Muscle layer of duodenum (tissue), 2 donors: ENCODE results near the gene DOCK1.
A peak's percentile ranks its signal among the peaks of the same experiment; 100 is the strongest.
"Not testable (repeated sequence)": the region's sequence is repeated elsewhere in the genome, so short reads cannot be mapped to it uniquely, and the experiment has no call there.

Experiments used
- H3K27ac ChIP-seq: one replicate; pipeline ENCODE4 v1.7.0; 2013; ENCODE audit warnings: mild to moderate bottlenecking, low read length
- H3K27me3 ChIP-seq: one replicate; pipeline ENCODE4 v1.7.0; 2013; ENCODE audit warnings: low read depth, mild to moderate bottlenecking, control low read depth, low read length
- H3K36me3 ChIP-seq, 2 donors: one replicate each; pipeline ENCODE4 v1.7.0; 2013; ENCODE audit warnings: low read length in 2 of 2, control low read depth in 1 of 2, mild to moderate bottlenecking in 1 of 2; ENCODE audit not compliant: insufficient read depth in 2 of 2, control insufficient read depth in 1 of 2
- H3K4me1 ChIP-seq, 2 donors: one replicate each; pipeline ENCODE4 v1.7.0; 2013; ENCODE audit warnings: low read length in 2 of 2, mild to moderate bottlenecking in 2 of 2, control low read depth in 1 of 2, moderate library complexity in 1 of 2; ENCODE audit not compliant: insufficient read depth in 2 of 2, control insufficient read depth in 1 of 2
- H3K4me3 ChIP-seq, 2 donors: one replicate each; pipeline ENCODE4 v1.7.0; 2013; ENCODE audit warnings: low read length in 2 of 2, low read depth in 1 of 2, mild to moderate bottlenecking in 1 of 2
- H3K9me3 ChIP-seq, 2 donors: one replicate each; pipeline ENCODE4 v1.7.0; 2013; ENCODE audit warnings: low read length in 2 of 2, control low read depth in 1 of 2, mild to moderate bottlenecking in 1 of 2; ENCODE audit not compliant: control insufficient read depth in 1 of 2
- donor health status: healthy.

Gene DOCK1

DNA sequence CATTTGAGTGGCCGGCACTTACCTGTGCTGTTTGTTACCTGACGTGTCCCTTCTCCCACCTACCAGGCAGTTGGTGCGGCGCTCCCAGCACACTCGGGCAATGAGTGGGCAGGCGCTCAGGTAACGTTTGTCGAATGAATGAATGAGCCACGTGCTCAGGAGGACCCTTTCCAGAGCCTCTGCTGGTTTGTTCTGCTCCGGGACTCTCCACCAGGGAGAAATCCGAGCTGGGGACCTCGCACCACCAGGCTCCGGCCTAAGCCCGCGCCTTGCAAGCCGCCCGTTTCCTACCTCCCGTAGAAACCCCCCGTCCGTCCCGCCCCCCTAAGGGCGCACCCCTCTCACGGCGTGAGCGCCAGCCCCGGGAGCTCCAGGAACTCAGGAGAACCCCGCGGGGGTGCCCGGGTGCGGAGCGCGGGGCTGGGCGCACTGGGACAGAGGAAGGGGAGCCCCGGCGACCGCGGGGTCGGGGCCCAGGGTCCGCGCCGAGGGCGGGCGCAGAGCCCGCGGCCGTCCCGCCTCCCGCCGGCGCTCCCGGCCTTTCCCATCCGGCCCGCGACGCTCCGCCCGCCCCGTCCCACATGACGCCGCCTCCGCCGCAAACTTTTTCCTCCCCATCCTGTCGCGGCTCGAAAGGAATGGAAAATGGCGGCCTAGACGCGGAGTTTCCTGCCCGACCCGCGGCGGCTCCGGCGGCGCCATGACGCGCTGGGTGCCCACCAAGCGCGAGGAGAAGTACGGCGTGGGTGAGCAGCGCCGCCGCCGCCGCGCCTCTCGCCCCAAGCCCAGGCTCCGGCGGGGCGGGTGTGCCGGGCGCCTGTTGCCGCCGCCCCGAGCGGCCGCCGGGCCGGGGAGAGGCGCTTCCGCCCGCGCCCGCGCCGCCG, at the start of gene DOCK1:
DOCK1 (plus strand) TSS at position 611 of the 884 bp plus-strand sequence; CDS start at position 701, 90 bp downstream.
- Histone ChIP-seq H3K9me3 (no peaks in the 10 kb centered on the region), H3K27ac (no peak within 1 kb of the TSS), H3K27me3 (no peaks in the 10 kb centered on the region), H3K36me3 (no peaks in the 10 kb centered on the region), H3K4me1 (peaks cover 0 to 19% of the 10 kb centered on the region in 2 donors), H3K4me3 (peak within 1 kb of the TSS; percentile 63 to 84)

DNA sequence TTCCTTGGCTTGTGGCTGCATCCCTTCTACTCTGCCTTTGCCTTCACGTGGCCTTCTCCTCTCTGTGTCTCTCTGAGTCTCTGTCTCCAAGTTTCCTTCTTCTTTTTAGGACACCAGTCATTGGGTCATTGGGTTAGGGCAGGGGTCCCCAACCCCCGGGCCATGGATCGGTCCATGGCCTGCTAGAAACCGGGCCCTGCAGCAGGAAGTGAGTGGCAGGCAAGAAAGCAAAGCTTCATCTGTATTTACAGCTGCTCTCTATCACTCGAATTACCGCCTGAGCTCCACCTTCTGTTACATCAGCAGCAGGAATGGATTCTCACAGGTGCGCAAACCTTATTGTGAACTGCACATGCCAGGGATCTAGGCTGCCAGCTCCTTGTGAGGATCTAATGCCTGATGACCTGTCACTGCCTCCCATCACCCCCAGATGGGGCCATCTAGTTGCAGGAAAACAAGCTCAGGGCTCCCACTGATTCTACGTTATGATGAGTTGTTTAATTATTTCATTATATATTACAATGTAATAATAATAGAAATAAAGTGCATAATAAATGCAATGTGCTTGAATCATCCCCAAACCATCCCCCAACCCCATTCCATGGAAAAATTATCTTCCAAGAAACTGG, 47.9 kb upstream of the DOCK1 start:
- Histone ChIP-seq H3K27ac (no peak overlapping the region), H3K4me1 (no peaks in the 10 kb centered on the region), H3K9me3 (peaks cover 0 to 7% of the 10 kb centered on the region in 2 donors), H3K27me3 (no peaks in the 10 kb centered on the region), H3K36me3 (no peaks in the 10 kb centered on the region), H3K4me3 (no peak overlapping the region)

DNA sequence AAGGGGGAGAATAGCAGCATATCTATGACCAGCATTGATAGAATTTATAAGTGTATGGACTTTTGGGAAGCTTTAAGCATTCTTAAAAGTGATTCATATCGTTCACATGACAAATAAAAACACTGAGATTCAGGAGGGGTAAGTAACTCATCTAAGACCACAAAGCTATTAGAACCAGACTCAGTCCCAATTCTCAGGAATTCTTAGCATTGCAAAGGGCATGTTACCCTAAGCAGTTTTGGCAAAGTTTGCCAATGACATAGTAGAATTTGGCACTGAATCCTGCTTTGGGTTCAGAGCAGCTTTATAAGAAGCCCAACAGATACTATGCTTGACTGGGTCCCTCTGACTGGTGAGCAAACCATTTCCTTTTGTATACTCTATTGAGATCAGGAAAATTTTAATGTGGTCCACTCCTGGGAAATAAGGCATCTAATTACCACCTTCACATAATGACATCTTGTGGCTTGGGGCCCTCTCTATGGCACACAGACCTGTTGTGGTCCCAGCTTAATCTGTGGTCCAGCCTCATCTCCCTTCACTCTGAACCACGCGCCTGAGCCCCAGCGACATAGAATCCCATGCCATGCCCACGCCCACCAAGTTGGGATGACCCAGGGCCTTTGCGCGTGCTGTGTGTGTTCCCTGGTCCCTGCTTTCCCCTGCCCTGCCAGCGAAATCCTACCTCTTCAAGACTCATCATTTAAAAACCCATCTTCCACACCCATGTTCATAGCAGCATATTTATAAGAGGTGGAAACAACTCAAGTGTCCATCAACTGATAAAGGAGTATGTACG, 37.5 kb upstream of the DOCK1 start:
- Histone ChIP-seq H3K36me3 (no peaks in the 10 kb centered on the region), H3K4me1 (no peaks in the 10 kb centered on the region), H3K27ac (no peak overlapping the region), H3K4me3 (no peak overlapping the region), H3K9me3 (no peaks in the 10 kb centered on the region), H3K27me3 (no peaks in the 10 kb centered on the region)

DNA sequence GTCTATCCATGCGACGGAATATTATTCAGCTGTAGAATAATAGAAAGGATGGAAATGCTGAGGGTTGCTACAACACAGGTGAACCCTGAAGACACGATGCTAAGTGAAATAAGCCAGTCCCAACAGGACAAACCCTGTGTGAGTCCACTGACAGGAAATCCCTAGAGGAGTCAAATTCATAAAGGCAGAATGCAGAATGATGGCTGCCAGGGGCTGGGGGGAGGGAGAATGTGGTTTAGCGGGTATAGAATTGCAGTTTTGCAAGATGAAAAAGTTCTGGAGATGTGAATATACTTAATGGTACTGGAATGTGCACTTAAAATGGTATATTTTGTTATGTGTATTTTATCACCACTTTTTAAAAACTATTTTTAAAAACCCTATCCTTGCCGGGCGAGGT, 36.9 kb upstream of the DOCK1 start:
- H3K9me3 ChIP-seq, result no peaks in the 10 kb centered on the region
- H3K27ac ChIP-seq, result no peak overlapping the region
- no peaks in the 10 kb centered on the region for H3K4me1 ChIP-seq
- no peaks in the 10 kb centered on the region for H3K36me3 ChIP-seq
- H3K4me3 ChIP-seq, result no peak overlapping the region
- no peaks in the 10 kb centered on the region for H3K27me3 ChIP-seq

DNA sequence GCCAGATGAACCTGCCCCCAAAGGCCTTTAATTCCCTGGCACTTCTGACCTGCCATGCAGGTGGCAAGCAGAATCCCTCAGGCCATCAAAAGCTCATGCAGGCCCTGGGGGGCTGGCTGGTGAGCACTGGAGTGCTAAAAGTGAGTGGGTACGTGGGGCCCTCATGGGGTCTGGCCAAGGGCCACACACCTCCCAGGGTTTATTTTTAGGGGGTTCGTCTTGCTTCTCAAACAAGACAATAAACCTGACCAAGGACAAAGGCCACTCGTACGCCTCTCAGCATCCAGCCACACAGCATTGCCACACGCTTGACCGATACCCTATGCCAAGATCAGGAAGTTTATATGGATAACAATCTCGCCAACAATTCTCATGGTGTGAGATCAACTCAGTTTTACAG, 33.1 kb upstream of the DOCK1 start:
- H3K36me3 ChIP-seq, result no peaks in the 10 kb centered on the region
- no peaks in the 10 kb centered on the region for H3K4me1 ChIP-seq
- H3K27me3 ChIP-seq, result no peaks in the 10 kb centered on the region
- H3K27ac ChIP-seq, result no peak overlapping the region
- no peaks in the 10 kb centered on the region for H3K9me3 ChIP-seq
- H3K4me3 ChIP-seq, result no peak overlapping the region

DNA sequence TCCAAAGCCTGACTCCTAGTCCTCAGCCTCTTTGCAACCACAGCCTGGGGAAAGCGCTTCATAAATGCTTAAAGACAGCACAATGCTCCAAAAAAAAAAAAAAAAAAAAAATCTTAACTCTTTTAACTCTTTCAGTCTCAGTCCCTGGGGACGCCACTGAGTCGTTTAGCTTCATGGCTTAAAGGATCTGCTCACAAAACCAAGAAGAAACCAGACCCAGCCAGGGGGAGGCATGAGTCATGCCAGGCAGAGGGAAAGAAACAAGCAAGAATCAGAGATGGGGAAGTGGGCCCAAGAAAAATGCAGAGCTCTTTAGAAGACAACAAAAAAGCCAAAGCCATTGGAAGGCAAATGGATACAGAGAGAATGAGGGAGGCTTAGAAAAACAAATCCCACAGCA, 32.5 kb upstream of the DOCK1 start:
- no peaks in the 10 kb centered on the region for H3K36me3 ChIP-seq
- H3K9me3 ChIP-seq, result no peaks in the 10 kb centered on the region
- no peak overlapping the region for H3K27ac ChIP-seq
- H3K27me3 ChIP-seq, result no peaks in the 10 kb centered on the region
- H3K4me3 ChIP-seq, result no peak overlapping the region
- no peaks in the 10 kb centered on the region for H3K4me1 ChIP-seq

DNA sequence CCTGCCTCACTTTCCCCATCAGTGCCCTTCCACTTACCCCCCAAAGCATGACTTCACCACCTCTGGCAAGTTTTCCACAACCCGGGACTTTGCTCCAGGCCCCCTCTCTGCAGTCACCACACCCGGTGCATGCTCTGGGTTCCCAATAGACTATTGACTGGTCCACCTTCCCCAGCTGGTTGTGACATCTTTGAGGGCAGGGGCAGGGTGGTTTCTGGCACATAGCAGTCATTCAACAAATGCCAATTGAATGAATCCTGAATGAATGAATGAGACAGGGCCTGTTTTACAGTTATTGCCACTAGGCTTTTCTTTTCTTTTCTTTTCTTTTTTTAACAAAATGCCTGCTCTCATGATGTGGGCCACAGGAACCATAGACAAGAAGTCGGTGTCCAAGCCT, 28.8 kb upstream of the DOCK1 start:
- H3K4me1 ChIP-seq, result no peaks in the 10 kb centered on the region
- no peak overlapping the region for H3K27ac ChIP-seq
- H3K27me3 ChIP-seq, result no peaks in the 10 kb centered on the region
- no peaks in the 10 kb centered on the region for H3K36me3 ChIP-seq
- no peak overlapping the region for H3K4me3 ChIP-seq
- H3K9me3 ChIP-seq, result no peaks in the 10 kb centered on the region

DNA sequence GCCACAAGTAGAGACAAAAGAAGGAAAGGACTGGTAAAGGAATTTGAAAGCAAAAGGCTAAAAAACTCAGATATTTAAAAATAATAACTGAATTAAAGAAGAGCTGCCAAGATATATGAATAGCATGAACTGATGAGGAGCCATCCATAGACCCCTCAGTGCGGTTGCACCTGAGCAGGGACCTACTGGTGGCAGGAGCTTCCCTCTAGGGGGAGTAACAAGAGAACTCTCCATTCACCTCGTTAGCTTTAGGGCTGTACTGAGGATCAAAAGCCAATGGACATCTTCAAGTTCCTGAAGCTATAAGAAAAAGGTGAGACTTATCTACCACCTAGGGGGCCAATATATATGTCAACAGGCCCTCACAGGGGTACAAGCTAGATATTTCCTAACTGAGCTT, 27.8 kb upstream of the DOCK1 start:
- Histone ChIP-seq H3K9me3 (no peaks in the 10 kb centered on the region), H3K27me3 (no peaks in the 10 kb centered on the region), H3K4me3 (no peak overlapping the region), H3K4me1 (no peaks in the 10 kb centered on the region), H3K36me3 (no peaks in the 10 kb centered on the region), H3K27ac (no peak overlapping the region)

DNA sequence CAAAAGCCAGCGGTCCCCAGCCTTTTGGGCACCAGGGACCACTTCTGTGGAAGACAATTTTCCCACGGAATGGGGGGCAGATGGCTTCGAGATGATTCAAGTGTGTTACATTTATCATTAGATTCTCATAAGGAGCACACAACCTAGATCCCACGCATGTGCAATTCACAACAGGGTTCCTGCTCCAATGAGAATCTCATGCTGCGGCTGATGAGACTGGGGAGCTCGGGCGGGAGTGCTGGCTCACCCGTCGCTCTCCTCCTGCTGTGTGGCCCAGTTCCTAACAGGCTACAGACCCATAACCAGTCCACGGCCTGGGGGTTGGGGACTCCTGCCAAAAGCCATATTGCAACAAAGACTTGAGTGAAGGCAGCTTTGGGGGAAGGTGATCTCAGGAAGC, 26.6 kb upstream of the DOCK1 start:
- Histone ChIP-seq H3K36me3 (no peaks in the 10 kb centered on the region), H3K27me3 (no peaks in the 10 kb centered on the region), H3K9me3 (no peaks in the 10 kb centered on the region), H3K27ac (no peak overlapping the region), H3K4me3 (no peak overlapping the region), H3K4me1 (no peaks in the 10 kb centered on the region)

DNA sequence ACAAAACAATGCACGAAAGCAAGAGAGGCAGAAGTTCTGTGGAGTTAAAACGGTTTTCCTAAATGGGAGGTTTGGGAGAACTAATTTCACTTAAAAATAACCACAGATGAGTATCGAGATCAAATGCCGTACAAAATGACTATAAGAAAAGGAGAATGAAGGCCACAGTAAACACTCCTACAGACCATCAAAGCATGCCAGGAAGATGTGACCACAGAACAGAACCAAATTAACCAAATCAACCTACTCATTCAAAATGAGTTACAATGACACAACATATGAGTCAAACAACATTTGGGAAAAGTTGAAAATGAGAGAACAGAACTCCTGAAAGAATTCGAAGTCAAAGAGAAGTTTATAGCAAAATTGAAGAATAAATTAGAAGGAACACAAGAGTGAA, 24.3 kb upstream of the DOCK1 start:
- H3K27ac ChIP-seq, result no peak overlapping the region

DNA sequence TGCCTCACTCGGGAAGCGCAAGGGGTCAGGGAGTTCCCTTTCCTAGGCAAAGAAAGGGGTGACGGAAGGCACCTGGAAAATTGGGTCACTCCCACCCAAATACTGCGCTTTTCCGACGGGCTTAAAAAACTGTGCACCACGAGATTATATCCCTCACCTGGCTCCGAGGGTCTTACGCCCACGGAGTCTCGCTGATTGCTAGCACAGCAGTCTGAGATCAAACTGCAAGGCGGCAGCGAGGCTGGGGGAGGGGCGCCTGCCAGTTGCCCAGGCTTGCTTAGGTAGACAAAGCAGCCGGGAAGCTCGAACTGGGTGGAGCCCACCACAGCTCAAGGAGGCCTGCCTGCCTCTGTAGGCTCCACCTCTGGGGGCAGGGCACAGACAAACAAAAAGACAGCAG, 23.2 kb upstream of the DOCK1 start:
- not testable (repeated sequence) for H3K27me3 ChIP-seq, H3K27ac ChIP-seq, H3K4me1 ChIP-seq, H3K36me3 ChIP-seq, H3K9me3 ChIP-seq, H3K4me3 ChIP-seq

More for the DNA sequence above, 24.3 kb upstream of the DOCK1 start:
- no peaks in the 10 kb centered on the region for H3K36me3 ChIP-seq
- no peaks in the 10 kb centered on the region for H3K4me1 ChIP-seq
- H3K4me3 ChIP-seq, result no peak overlapping the region
- H3K27me3 ChIP-seq, result no peaks in the 10 kb centered on the region
- no peaks in the 10 kb centered on the region for H3K9me3 ChIP-seq
